ENCODE results near the gene ABCC11.

The ABCC11 gene

GRCh38 chr16:48160575-48160974 is 86.8 kb downstream of the ABCC11 start:
- FAIRE-seq = no peak

- FAIRE-seq = no peak
These were observed 89.0 kb downstream of the ABCC11 start for GRCh38 chr16:48158296-48158695.

GRCh38 chr16:48157794-48158193 is 89.5 kb downstream of the ABCC11 start:
- no peak for FAIRE-seq

GRCh38 chr16:48157302-48157701 is 90.0 kb downstream of the ABCC11 start:
- FAIRE-seq = no peak

GRCh38 chr16:48156790-48157209 is 90.5 kb downstream of the ABCC11 start:
- FAIRE-seq = no peak

GRCh38 chr16:48155926-48156789 is 91.2 kb downstream of the ABCC11 start, which contains the start of gene ABCC12:
TSS of gene ABCC12 (minus strand) at chr16:48155993. CDS start at chr16:48146424, 9,569 bp downstream.
- no peak for FAIRE-seq

- FAIRE-seq = no peak
These were observed 93.6 kb downstream of the ABCC11 start for GRCh38 chr16:48153774-48154173.

GRCh38 chr16:48152226-48152625 is 95.1 kb downstream of the ABCC11 start:
- FAIRE-seq = no peak

- no peak for FAIRE-seq
These were observed 96.6 kb downstream of the ABCC11 start for GRCh38 chr16:48150707-48151106.

- FAIRE-seq = no peak
These were observed 100.6 kb downstream of the ABCC11 start for GRCh38 chr16:48146710-48147109.

GRCh38 chr16:48146131-48146530 is 101.2 kb downstream of the ABCC11 start:
- FAIRE-seq = no peak

GRCh38 chr16:48143812-48144368 is 103.4 kb downstream of the ABCC11 start:
- no peak for FAIRE-seq

- FAIRE-seq = no peak
These were observed 106.5 kb downstream of the ABCC11 start for GRCh38 chr16:48140821-48141220.

- FAIRE-seq = no peak
These were observed 107.8 kb downstream of the ABCC11 start for GRCh38 chr16:48139517-48139916.

GRCh38 chr16:48138543-48138942 is 108.8 kb downstream of the ABCC11 start:
- no peak for FAIRE-seq

- no peak for FAIRE-seq
These were observed 109.5 kb downstream of the ABCC11 start for GRCh38 chr16:48137822-48138221.

GRCh38 chr16:48136547-48137360 is 110.6 kb downstream of the ABCC11 start:
- no peak for FAIRE-seq

- FAIRE-seq = no peak
These were observed 113.7 kb downstream of the ABCC11 start for GRCh38 chr16:48133455-48134211.

GRCh38 chr16:48132696-48133095 is 114.6 kb downstream of the ABCC11 start:
- no peak for FAIRE-seq

GRCh38 chr16:48131201-48131935 is 116.0 kb downstream of the ABCC11 start:
- FAIRE-seq = no peak

GRCh38 chr16:48129926-48130325 is 117.4 kb downstream of the ABCC11 start:
- no peak for FAIRE-seq

GRCh38 chr16:48128769-48129168 is 118.6 kb downstream of the ABCC11 start:
- FAIRE-seq = no peak

All from colon (tissue), 2 donors.